K562 (cell line): ENCODE data around the gene COL15A1. TPM values are rescaled to one million over a fixed set of nuclear protein-coding genes. Genes with fewer than 3 reads are reported as not detected.

Experiments
- E2F6 ChIP-seq, 2 experiments: IDR thresholded peaks; 2 replicates each; pipeline ENCODE4 v1.6.1; 2011; ENCODE audit warnings: borderline replicate concordance in 1 of 2, control low read depth in 1 of 2, low read depth in 1 of 2, low read length in 1 of 2, mild to moderate bottlenecking in 1 of 2, mixed read lengths in 1 of 2, moderate library complexity in 1 of 2; ENCODE audit not compliant: insufficient read depth in 1 of 2, insufficient read length in 1 of 2, poor library complexity in 1 of 2, severe bottlenecking in 1 of 2; ENCODE audit errors: extremely low read depth in 1 of 2
- ERF ChIP-seq: fragments of 450-650 bp; formaldehyde crosslinking; IDR thresholded peaks from 2 replicates; pipeline ENCODE4 v1.4.0; 2020; ENCODE audit warnings: mild to moderate bottlenecking, mixed read lengths
- FOXA1 ChIP-seq: fragments of 450-650 bp; IDR thresholded peaks from 2 replicates; pipeline ENCODE4 v1.6.1; 2016; ENCODE audit warnings: mild to moderate bottlenecking, borderline replicate concordance
- GTF2B ChIP-seq: IDR thresholded peaks from 2 replicates; pipeline ENCODE4 v1.6.1; 2011; ENCODE audit not compliant: insufficient read length; ENCODE audit errors: extremely low read depth
- HNRNPL ChIP-seq: fragments of 200-400 bp; formaldehyde crosslinking; IDR thresholded peaks from 2 replicates; pipeline ENCODE4 v1.6.1; 2017; ENCODE audit warnings: low read depth, mild to moderate bottlenecking, low read length
- JUNB ChIP-seq: fragments of 450-650 bp; formaldehyde crosslinking; conservative IDR thresholded peaks from 2 replicates; pipeline ENCODE4 v1.4.0; 2020; ENCODE audit warnings: mild to moderate bottlenecking
- KDM5B ChIP-seq: fragments of 200-600 bp; sonication (generic); IDR thresholded peaks from 2 replicates; pipeline ENCODE4 v1.6.1; 2012; ENCODE audit warnings: low read depth, mild to moderate bottlenecking, moderate library complexity, low read length, control low read depth, inconsistent platforms; ENCODE audit not compliant: insufficient replicate concordance
- MBD1 ChIP-seq: fragments of 250-450 bp; sonication (Bioruptor Pico); IDR thresholded peaks from 2 replicates; pipeline ENCODE4 v1.8.0; 2022; ENCODE audit warnings: inconsistent platforms
- NR2F6 ChIP-seq: fragments of 450-650 bp; formaldehyde crosslinking; IDR thresholded peaks from 2 replicates; pipeline ENCODE4 v1.4.0; 2020; ENCODE audit warnings: mild to moderate bottlenecking
- PTRF ChIP-seq: fragments of 450-650 bp; IDR thresholded peaks from 2 replicates; pipeline ENCODE4 v1.6.1; 2016; ENCODE audit warnings: mild to moderate bottlenecking, missing genetic modification characterization, missing compliant biosample characterization
- SAFB ChIP-seq: fragments of 200-400 bp; formaldehyde crosslinking; IDR thresholded peaks from 2 replicates; pipeline ENCODE4 v1.6.1; 2017; ENCODE audit warnings: low read depth, low read length, borderline replicate concordance
- SUPT5H ChIP-seq: fragments of 450-650 bp; IDR thresholded peaks from 2 replicates; pipeline ENCODE4 v1.6.1; 2016
- TSHZ1 ChIP-seq: fragments of 250-450 bp; sonication (Bioruptor Pico); IDR thresholded peaks from 2 replicates; pipeline ENCODE4 v1.4.0; 2020; ENCODE audit warnings: mild to moderate bottlenecking, moderate library complexity
- USF2 ChIP-seq: sonication (generic); formaldehyde crosslinking; IDR thresholded peaks from 2 replicates; pipeline ENCODE4 v1.5.0; 2020; ENCODE audit warnings: missing genetic modification reagents
- ZBTB8A ChIP-seq: fragments of 450-650 bp; IDR thresholded peaks from 2 replicates; pipeline ENCODE4 v1.6.1; 2018; ENCODE audit warnings: mild to moderate bottlenecking, moderate library complexity; ENCODE audit not compliant: partially characterized antibody
- ZNF24 ChIP-seq: fragments of 450-650 bp; IDR thresholded peaks from 2 replicates; pipeline ENCODE4 v1.6.1; 2016
- ZNF695 ChIP-seq: fragments of 450-650 bp; formaldehyde crosslinking; IDR thresholded peaks from 2 replicates; pipeline ENCODE4 v1.4.0; 2020; ENCODE audit warnings: mild to moderate bottlenecking, moderate library complexity
- ZNF707 ChIP-seq: fragments of 250-450 bp; sonication (Bioruptor Pico); conservative IDR thresholded peaks from 2 replicates; pipeline ENCODE4 v1.8.0; 2022; ENCODE audit warnings: inconsistent platforms, mild to moderate bottlenecking, moderate library complexity
- polyA plus RNA-seq, 8 experiments: library from polyadenylated mRNA; depleted of rRNA in 4 of 8; stranded (reverse) in 5 of 8; unstranded in 3 of 8; fragments of >200 nt; fragmentation: Nextera tagmentation in 2 of 8; fragmentation: Illumina TruSeq in 1 of 8; extraction: Ambion mirVana in 2 of 8; extraction: Trizol in 1 of 8; gene quantifications; 2 replicates each; pipeline versions ENCODE4 v1.2.1 to v1.2.3, GENCODE V29; 2011 to 2014; ENCODE audit warnings: inconsistent platforms in 1 of 8, missing spikeins in 1 of 8
- total RNA-seq, 7 experiments: library from RNA; depleted of rRNA in 6 of 7; stranded (reverse); fragments of >200 nt in 6 of 7; fragmentation: Illumina TruSeq in 2 of 7; extraction: Trizol in 2 of 7; gene quantifications; 2 replicates each; pipeline versions ENCODE4 v1.2.1 to v1.2.3, GENCODE V29; 2011 to 2021; ENCODE audit warnings: low replicate concordance in 1 of 7
- TF ChIP-seq, protein P1 (sequence below): sonication (generic); formaldehyde crosslinking; IDR thresholded peaks from 2 replicates; pipeline ENCODE4 v1.8.0; 2022; ENCODE audit warnings: missing genetic modification reagents, mild to moderate bottlenecking, moderate library complexity, borderline replicate concordance

Gene COL15A1
- total and polyA plus RNA-seq, 9 of the 15 experiments (the other 6 are each of a cell fraction or from before 2014, with no cell fraction given), result 0.46 to 5.1 (median 2.6) TPM

- TF ChIP-seq ZNF707 (no peak), E2F6 (IDR thresholded peaks at IDR 0.05; ENCODE audit: borderline replicate concordance in 1 of 2, extremely low read depth in 1 of 2, insufficient read depth in 1 of 2, insufficient read length in 1 of 2, low read depth in 1 of 2, low read length in 1 of 2, poor library complexity in 1 of 2, severe bottlenecking in 1 of 2) (no peak), ZBTB8A (no peak), ZNF695 (CRISPR knock-in tag) (no peak), ERF (CRISPR knock-in tag) (no peak), TSHZ1 (CRISPR knock-in tag) (no peak), KDM5B (no peak), HNRNPL (no peak), USF2 (CRISPR knock-in tag) (no peak), MBD1 (CRISPR knock-in tag) (no peak), ZNF24 (no peak), JUNB (no peak), GTF2B (no peak), SUPT5H (no peak), NR2F6 (CRISPR knock-in tag) (no peak), FOXA1 (no peak), SAFB (no peak), PTRF (tag) (no peak)
- TF ChIP-seq, protein P1, sequence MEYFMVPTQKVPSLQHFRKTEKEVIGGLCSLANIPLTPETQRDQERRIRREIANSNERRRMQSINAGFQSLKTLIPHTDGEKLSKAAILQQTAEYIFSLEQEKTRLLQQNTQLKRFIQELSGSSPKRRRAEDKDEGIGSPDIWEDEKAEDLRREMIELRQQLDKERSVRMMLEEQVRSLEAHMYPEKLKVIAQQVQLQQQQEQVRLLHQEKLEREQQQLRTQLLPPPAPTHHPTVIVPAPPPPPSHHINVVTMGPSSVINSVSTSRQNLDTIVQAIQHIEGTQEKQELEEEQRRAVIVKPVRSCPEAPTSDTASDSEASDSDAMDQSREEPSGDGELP (CRISPR knock-in tag), result peak; percentile 50
Measured at GRCh38 chr9:98931600-98932389, 11.9 kb upstream of the COL15A1 start (continued).
